GM06990 (cell line): ENCODE data around the gene ANKRD40.

Experiments
- DNase-seq: peaks from one replicate; pipeline ENCODE4 v3.0.0-alpha.2; 2011; ENCODE audit not compliant: insufficient read length; ENCODE audit errors: extremely low read depth
- H3K27me3 ChIP-seq: replicated peaks from 2 replicates; pipeline ENCODE4 v1.6.0; 2011; ENCODE audit warnings: low read length; ENCODE audit not compliant: control insufficient read depth, insufficient read depth
- H3K36me3 ChIP-seq: 2 replicates; pipeline ENCODE4 v1.5.1; 2011; ENCODE audit warnings: low read length; ENCODE audit not compliant: control insufficient read depth, insufficient read depth
- H3K4me3 ChIP-seq: replicated peaks from 2 replicates; pipeline ENCODE4 v1.5.1; 2011; ENCODE audit warnings: low read depth, mild to moderate bottlenecking, control low read depth, low read length
- TF ChIP-seq, protein P1 (sequence below): IDR thresholded peaks from 2 replicates; pipeline ENCODE4 v1.5.1; 2011; ENCODE audit warnings: low read length, control low read depth, mild to moderate bottlenecking, inconsistent platforms; ENCODE audit not compliant: insufficient read depth, poor library complexity, severe bottlenecking

ANKRD40 gene

DNA sequence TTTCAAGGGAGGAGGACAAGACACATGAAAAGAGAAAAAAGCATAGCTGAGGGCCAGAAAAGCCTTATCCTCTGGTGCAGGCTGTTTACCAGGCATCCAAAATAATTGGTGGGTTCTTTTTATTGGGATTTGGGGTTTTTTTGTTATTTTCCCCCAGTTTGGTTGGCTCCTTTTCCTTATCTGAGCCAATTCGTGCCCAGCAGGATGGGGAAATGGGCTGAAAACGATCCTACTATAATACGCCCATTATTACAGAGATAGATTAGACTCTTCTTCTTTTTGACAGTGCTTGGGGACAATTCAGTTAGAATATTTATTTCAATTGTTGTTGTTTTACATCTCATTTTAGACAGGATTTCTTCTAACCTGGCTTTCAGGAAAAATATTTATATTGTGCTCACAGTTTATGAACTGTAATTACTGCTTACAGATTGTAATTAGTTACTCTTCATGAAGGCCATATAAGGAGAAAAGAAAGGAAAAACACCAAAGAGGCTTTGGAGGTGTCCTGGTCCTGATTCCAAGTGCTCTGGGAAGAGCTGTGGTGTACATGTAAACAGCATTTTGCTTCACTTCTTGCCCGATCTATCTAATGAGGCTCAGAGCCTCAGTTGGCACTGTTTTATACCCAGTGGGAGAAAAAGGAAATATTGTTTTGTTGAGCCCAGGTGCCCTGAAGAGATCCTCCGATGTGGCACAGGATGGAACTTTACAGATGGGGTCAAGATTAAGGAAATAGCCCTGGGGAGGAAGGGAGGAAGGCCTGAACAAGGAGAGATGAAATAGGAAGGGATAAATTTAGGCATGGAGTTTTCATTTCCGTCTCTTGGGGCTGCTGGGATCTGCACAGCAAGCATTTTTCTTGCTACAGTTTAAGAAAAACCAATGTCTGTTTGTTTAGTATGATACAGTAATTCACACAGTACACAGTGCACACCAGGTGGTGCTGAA, 611 bp upstream of the ANKRD40 start:
- TF ChIP-seq, protein P1, sequence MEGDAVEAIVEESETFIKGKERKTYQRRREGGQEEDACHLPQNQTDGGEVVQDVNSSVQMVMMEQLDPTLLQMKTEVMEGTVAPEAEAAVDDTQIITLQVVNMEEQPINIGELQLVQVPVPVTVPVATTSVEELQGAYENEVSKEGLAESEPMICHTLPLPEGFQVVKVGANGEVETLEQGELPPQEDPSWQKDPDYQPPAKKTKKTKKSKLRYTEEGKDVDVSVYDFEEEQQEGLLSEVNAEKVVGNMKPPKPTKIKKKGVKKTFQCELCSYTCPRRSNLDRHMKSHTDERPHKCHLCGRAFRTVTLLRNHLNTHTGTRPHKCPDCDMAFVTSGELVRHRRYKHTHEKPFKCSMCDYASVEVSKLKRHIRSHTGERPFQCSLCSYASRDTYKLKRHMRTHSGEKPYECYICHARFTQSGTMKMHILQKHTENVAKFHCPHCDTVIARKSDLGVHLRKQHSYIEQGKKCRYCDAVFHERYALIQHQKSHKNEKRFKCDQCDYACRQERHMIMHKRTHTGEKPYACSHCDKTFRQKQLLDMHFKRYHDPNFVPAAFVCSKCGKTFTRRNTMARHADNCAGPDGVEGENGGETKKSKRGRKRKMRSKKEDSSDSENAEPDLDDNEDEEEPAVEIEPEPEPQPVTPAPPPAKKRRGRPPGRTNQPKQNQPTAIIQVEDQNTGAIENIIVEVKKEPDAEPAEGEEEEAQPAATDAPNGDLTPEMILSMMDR, result no peak
- DNase-seq, result no peak
- Histone ChIP-seq H3K36me3 (peaks cover 2% of the 10 kb centered on the region), H3K27me3 (no peaks in the 10 kb centered on the region), H3K4me3 (peak overlapping the region; percentile 88)

DNA sequence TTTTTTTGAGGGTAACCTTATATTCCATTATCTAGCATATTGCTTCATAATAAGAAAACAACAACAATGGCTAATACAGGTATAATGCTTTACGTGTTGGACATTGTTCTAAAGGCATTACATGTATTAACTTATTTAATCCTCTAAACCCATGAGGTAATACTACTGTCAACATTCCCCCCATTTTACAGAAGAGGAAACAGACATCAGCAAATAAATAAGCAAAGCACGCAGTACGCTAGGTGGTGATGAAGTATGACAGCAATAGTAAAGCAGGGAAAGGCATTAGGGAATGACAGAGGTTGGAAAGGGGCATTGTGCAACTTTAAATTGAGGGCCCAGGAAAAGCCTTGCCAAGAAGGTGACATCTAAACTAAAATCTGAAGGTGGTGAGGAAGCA, 4.6 kb downstream of the ANKRD40 start:
- DNase-seq, result no peak
- Histone ChIP-seq H3K36me3 (peaks cover 8% of the 10 kb centered on the region), H3K4me3 (no peak overlapping the region), H3K27me3 (no peaks in the 10 kb centered on the region)
- TF ChIP-seq, protein P1, result no peak

DNA sequence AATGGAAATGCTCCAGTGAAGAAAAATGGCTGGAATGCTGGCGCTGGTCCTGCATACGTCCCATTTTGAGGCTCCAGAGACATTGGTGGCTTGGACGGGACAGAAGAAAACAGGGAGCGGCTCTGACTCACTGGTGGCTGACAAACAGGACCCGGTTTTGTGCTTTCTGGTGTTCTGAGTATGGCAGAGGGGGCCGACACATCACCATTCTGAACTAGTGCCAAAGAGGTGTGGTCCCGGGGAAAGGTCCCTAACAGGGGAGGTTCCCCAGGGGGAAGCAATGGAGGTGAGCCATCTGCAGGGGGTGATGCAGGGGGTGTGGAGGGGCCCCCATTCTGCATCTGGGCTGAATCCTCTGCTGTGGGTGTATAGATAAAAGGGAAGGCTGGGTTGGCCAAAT, 8.3 kb downstream of the ANKRD40 start:
- H3K36me3 ChIP-seq, result peaks cover 22% of the 10 kb centered on the region
- no peak overlapping the region for H3K4me3 ChIP-seq
- TF ChIP-seq, protein P1, result no peak
- no peaks in the 10 kb centered on the region for H3K27me3 ChIP-seq
- no peak for DNase-seq

DNA sequence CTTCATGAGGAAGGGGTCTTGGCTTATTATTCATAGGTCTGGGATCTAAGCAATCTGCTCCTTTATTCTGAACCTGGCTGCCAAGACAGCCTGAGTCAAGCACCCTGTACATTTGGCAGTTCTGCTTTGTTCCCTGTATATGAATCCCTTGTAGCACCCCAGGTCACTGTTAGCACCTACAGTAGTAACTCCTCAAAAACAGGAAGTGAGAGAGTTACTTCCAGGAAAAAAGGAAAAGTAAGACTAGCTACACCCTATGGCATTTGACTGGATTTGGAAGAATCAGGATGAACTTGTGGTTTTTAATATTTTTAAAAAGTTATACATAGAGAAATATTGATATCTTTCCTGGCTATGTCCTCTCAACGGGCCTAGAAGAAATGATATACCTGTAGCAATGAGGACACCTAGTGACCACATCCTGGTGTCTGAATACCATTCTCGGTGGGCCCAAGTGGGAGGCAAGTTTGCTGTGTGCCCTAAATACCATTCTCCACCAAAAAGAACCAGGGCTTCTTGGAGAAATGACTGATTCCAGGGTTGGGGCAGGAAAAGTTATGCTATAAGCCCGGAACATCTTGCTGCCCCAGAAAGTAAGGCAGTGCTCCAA, 9.9 kb downstream of the ANKRD40 start:
- Histone ChIP-seq H3K36me3 (peaks cover 26% of the 10 kb centered on the region), H3K27me3 (no peaks in the 10 kb centered on the region), H3K4me3 (no peak overlapping the region)
- DNase-seq, result no peak
- TF ChIP-seq, protein P1, result no peak

DNA sequence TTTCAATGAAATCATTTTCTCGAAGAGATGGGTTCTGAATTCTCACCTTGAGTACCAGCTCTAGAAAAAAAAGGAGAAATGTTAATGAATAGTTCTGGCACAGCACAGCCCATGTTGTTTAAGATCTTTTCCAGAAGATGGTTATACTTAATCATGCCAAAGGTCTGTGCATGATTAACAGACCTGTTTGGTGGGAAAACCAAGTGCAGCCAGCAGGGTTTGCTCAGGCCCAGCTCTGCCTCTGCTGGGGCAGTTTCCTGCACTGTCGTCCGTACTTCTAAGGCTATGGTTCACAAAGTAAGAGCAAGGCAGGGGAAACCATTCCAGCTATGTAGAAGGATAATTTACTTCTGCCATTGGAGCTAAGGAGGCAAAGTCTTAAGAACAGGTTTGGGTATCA, 10.7 kb downstream of the ANKRD40 start:
- peaks cover 30% of the 10 kb centered on the region for H3K36me3 ChIP-seq
- no peak for DNase-seq

More for the DNA sequence above, 10.7 kb downstream of the ANKRD40 start:
- H3K4me3 ChIP-seq, result no peak overlapping the region
- TF ChIP-seq, protein P1, result no peak
- no peaks in the 10 kb centered on the region for H3K27me3 ChIP-seq
